GM23338 (cell line): ENCODE data around the gene PHLDA3. TPM values are rescaled to one million over a fixed set of nuclear protein-coding genes. Genes with fewer than 3 reads are reported as not detected.
A peak's percentile ranks its signal among the peaks of the same experiment; 100 is the strongest.

ENCODE experiments used
- ATAC-seq: fragments of 200-7000 bp; cut with Tn5 transposase; 3 replicates; pipeline ENCODE4 v1.9.1; 2020
- DNase-seq: peaks from one replicate; pipeline ENCODE4 v3.0.0-alpha.2; 2015; ENCODE audit warnings: low spot score
- H2AFZ ChIP-seq: fragments of 200-600 bp; sonication (generic); 2 replicates; pipeline ENCODE4 v1.8.0; 2016; ENCODE audit warnings: antibody characterized with exemption, mild to moderate bottlenecking, moderate library complexity
- H3F3A ChIP-seq: fragments of 200-600 bp; sonication (generic); replicated peaks from 2 replicates; pipeline ENCODE4 v1.8.0; 2017; ENCODE audit warnings: antibody characterized with exemption, mixed run types, low read depth
- H3K27ac ChIP-seq: fragments of 200-600 bp; sonication (generic); 2 replicates; pipeline ENCODE4 v1.6.1; 2016; ENCODE audit warnings: low read depth
- H3K27me3 ChIP-seq: fragments of 200-600 bp; sonication (generic); 2 replicates; pipeline ENCODE4 v1.8.0; 2016; ENCODE audit warnings: mild to moderate bottlenecking, mixed run types, moderate library complexity; ENCODE audit not compliant: insufficient read depth
- H3K36me3 ChIP-seq: fragments of 200-600 bp; sonication (generic); 2 replicates; pipeline ENCODE4 v1.8.0; 2016; ENCODE audit warnings: mild to moderate bottlenecking; ENCODE audit not compliant: insufficient read depth
- H3K4me1 ChIP-seq: fragments of 200-600 bp; sonication (generic); 2 replicates; pipeline ENCODE4 v1.8.0; 2016; ENCODE audit warnings: mild to moderate bottlenecking, moderate library complexity; ENCODE audit not compliant: insufficient read depth
- H3K4me2 ChIP-seq: fragments of 200-600 bp; sonication (generic); 2 replicates; pipeline ENCODE4 v1.7.1; 2017; ENCODE audit warnings: mixed run types
- H3K4me3 ChIP-seq: fragments of 200-600 bp; sonication (generic); 2 replicates; pipeline ENCODE4 v1.6.1; 2016; ENCODE audit warnings: mixed run types
- H3K79me2 ChIP-seq: fragments of 200-600 bp; sonication (generic); replicated peaks from 2 replicates; pipeline ENCODE4 v1.8.0; 2017; ENCODE audit warnings: mild to moderate bottlenecking; ENCODE audit not compliant: insufficient read depth
- H3K9me2 ChIP-seq: fragments of 200-600 bp; sonication (generic); 2 replicates; pipeline ENCODE4 v1.8.0; 2017; ENCODE audit not compliant: insufficient read depth
- H4K20me1 ChIP-seq: fragments of 200-600 bp; sonication (generic); replicated peaks from 2 replicates; pipeline ENCODE4 v1.8.0; 2017; ENCODE audit warnings: mild to moderate bottlenecking; ENCODE audit not compliant: insufficient read depth
- H3K27ac Mint-ChIP-seq: 2 replicates; pipeline ENCODE4 v1.8.0; 2020; ENCODE audit warnings: inconsistent platforms, mild to moderate bottlenecking, moderate library complexity, mixed read lengths
- H3K27me3 Mint-ChIP-seq: 3 replicates; pipeline ENCODE4 v1.8.0; 2022; ENCODE audit warnings: low read depth, mild to moderate bottlenecking, moderate library complexity, mixed read lengths, inconsistent platforms; ENCODE audit not compliant: insufficient read depth, poor library complexity
- H3K36me3 Mint-ChIP-seq: 3 replicates; pipeline ENCODE4 v1.8.0; 2021; ENCODE audit warnings: low read depth, mild to moderate bottlenecking, inconsistent platforms, moderate library complexity, mixed read lengths
- H3K4me1 Mint-ChIP-seq: 3 replicates; pipeline ENCODE4 v1.8.0; 2020; ENCODE audit warnings: mild to moderate bottlenecking, inconsistent platforms, mixed read lengths
- H3K4me3 Mint-ChIP-seq: 3 replicates; pipeline ENCODE4 v1.8.0; 2021; ENCODE audit warnings: moderate library complexity, mild to moderate bottlenecking, inconsistent platforms, mixed read lengths
- H3K9me3 Mint-ChIP-seq: 3 replicates; pipeline ENCODE4 v1.8.0; 2020; ENCODE audit warnings: moderate library complexity, mild to moderate bottlenecking, inconsistent platforms, mixed read lengths
- CREB1 ChIP-seq: fragments of 250-450 bp; sonication (Bioruptor Pico); IDR thresholded peaks from 2 replicates; pipeline ENCODE4 v1.5.0; 2020; ENCODE audit warnings: low read depth, mild to moderate bottlenecking, moderate library complexity
- CTCF ChIP-seq, 2 experiments: fragments of 200-600 bp in 1 of 2; sonication (generic) in 1 of 2; conservative IDR thresholded peaks; 2 replicates each; pipeline versions ENCODE4 v1.5.1 to v1.6.1; 2016 to 2017; ENCODE audit warnings: antibody characterized with exemption in 2 of 2, low read depth in 2 of 2, mild to moderate bottlenecking in 2 of 2, moderate library complexity in 1 of 2
- REST ChIP-seq: IDR thresholded peaks from one replicate; pipeline ENCODE4 v1.6.1; 2018; ENCODE audit warnings: antibody characterized with exemption; ENCODE audit not compliant: unreplicated experiment
- STAT1 ChIP-seq: IDR thresholded peaks from one replicate; pipeline ENCODE4 v1.6.1; 2016; ENCODE audit warnings: antibody characterized with exemption; ENCODE audit not compliant: unreplicated experiment
- ZNF331 ChIP-seq: fragments of 250-450 bp; sonication (Bioruptor Pico); IDR thresholded peaks from 2 replicates; pipeline ENCODE4 v1.5.0; 2020; ENCODE audit warnings: low read depth, mild to moderate bottlenecking, moderate library complexity
- ZNF462 ChIP-seq: fragments of 250-450 bp; sonication (Bioruptor Pico); IDR thresholded peaks from 2 replicates; pipeline ENCODE4 v1.5.0; 2020; ENCODE audit warnings: mild to moderate bottlenecking, moderate library complexity
- polyA plus RNA-seq: library from polyadenylated mRNA; unstranded; fragments of >200 nt; fragmentation: Nextera tagmentation; extraction: Ambion mirVana; gene quantifications from 2 replicates; pipeline ENCODE4 v1.2.1, GENCODE V29; 2016
- total RNA-seq: library from RNA; depleted of rRNA; stranded (reverse); fragments of >200 nt; shearing (Covaris generic); gene quantifications from 2 replicates; pipeline ENCODE4 v1.2.3, GENCODE V29; 2014

The PHLDA3 gene
- total and polyA plus RNA-seq, 2 experiments from 2014 or later, result 37.5 to 87.4 TPM

- no peak for DNase-seq
- Mint-ChIP-seq H3K27ac (peak overlapping the region; percentile 40; the same call in 1 of the 2 replicates), H3K27me3 (peaks cover 4% of the 10 kb centered on the region), H3K36me3 (peaks cover 9% of the 10 kb centered on the region), H3K4me3 (no peak overlapping the region), H3K4me1 (peaks cover 17% of the 10 kb centered on the region), H3K9me3 (peaks cover 3% of the 10 kb centered on the region; the same call in 1 of the 3 replicates)
- TF ChIP-seq ZNF331 (no peak), REST (no peak), ZNF462 (CRISPR knock-in tag) (no peak), STAT1 (no peak), CTCF (conservative IDR thresholded peaks at IDR 0.05; ENCODE audit: low read depth in 2 of 2) (no peak), CREB1 (no peak)
- Histone ChIP-seq H3F3A (no peaks in the 10 kb centered on the region), H3K9me2 (no peaks in the 10 kb centered on the region), H3K79me2 (no peaks in the 10 kb centered on the region), H3K4me3 (no peak overlapping the region), H3K27ac (no peak overlapping the region), H3K4me1 (peaks cover 6% of the 10 kb centered on the region), H3K36me3 (no peaks in the 10 kb centered on the region), H3K4me2 (no peak overlapping the region), H2AFZ (no peak overlapping the region), H3K27me3 (no peaks in the 10 kb centered on the region), H4K20me1 (no peaks in the 10 kb centered on the region)
- no peak for ATAC-seq
Observed at GRCh38 chr1:201489643-201490261, 20.8 kb upstream of the PHLDA3 start.
